Kidney epithelial cell (primary cell): ENCODE measurements around the gene FOXL2. TPM values are rescaled to one million over a fixed set of nuclear protein-coding genes. Genes with fewer than 3 reads are reported as not detected.

Experiments used
- DNase-seq: peaks from one replicate; pipeline ENCODE4 v3.0.0-alpha.2; 2010; ENCODE audit warnings: low read depth
- H3K27me3 ChIP-seq: 2 replicates; pipeline ENCODE4 v1.6.0; 2011; ENCODE audit warnings: low read length; ENCODE audit not compliant: control insufficient read depth, insufficient read depth
- H3K36me3 ChIP-seq: 2 replicates; pipeline ENCODE4 v1.5.1; 2011; ENCODE audit warnings: low read length; ENCODE audit not compliant: control insufficient read depth, insufficient read depth
- H3K4me3 ChIP-seq: 2 replicates; pipeline ENCODE4 v1.5.1; 2011; ENCODE audit warnings: low read depth, mild to moderate bottlenecking, control low read depth, low read length
- CTCF ChIP-seq: IDR thresholded peaks from 2 replicates; pipeline ENCODE4 v1.5.1; 2011; ENCODE audit warnings: mild to moderate bottlenecking, moderate library complexity, low read length, control low read depth, inconsistent platforms; ENCODE audit not compliant: insufficient read depth, poor library complexity, severe bottlenecking
- total RNA-seq: library from RNA; depleted of rRNA; stranded (reverse); fragments of >200 nt; gene quantifications from 2 replicates; pipeline ENCODE4 v1.2.3, GENCODE V29; 2015

FOXL2 gene
- total RNA-seq, 1 donor from 2014 or later = 0.54 TPM

DNA sequence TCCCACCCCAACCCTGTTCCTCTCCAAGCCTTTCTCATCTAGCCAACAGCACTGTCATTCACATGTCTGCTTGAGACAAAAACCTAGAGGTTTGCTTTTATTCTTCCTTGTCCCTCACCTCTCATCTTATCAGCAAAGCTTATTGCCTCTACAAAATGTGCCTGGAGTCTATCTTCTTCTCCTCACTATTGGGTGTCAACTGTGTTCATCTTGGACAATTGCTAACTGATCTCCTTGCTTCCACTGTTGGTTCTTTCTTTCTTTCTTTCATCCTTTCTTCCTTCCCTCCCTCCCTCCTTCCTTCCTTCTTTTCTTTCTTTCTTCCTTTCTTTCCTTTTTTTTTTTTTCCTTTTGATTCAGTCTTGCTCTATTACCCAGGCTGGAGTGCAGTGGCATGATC is 48.2 kb downstream of the FOXL2 start:
- H3K27me3 ChIP-seq = no peaks in the 10 kb centered on the region
- no peaks in the 10 kb centered on the region for H3K36me3 ChIP-seq
- no peak overlapping the region for H3K4me3 ChIP-seq

GRCh38 chr3:138898301-138898700 is 48.6 kb downstream of the FOXL2 start:
- DNase-seq = no peak
- TF ChIP-seq CTCF = no peak
- Histone ChIP-seq H3K4me3 (no peak overlapping the region), H3K27me3 (no peaks in the 10 kb centered on the region), H3K36me3 (no peaks in the 10 kb centered on the region)

More for the DNA sequence above, 48.2 kb downstream of the FOXL2 start:
- DNase-seq = no peak
- no peak for TF ChIP-seq CTCF

Other genes starting within 250 kb of the FOXL2 start
- gene PIK3CB, start 112.2 kb downstream of the FOXL2 start, total RNA-seq = 14.5 and 17.9 TPM in 2 replicates
- gene FOXL2NB, start 80 bp upstream of the FOXL2 start, total RNA-seq = 2.2 and 2.7 TPM in 2 replicates
- gene PRR23A, start 59.1 kb upstream of the FOXL2 start, total RNA-seq = not detected in 2 replicates
- gene PRR23B, start 73.8 kb upstream of the FOXL2 start, total RNA-seq = not detected in 2 replicates
- not detected in 2 replicates for gene PRR23C, start 97.8 kb upstream of the FOXL2 start, total RNA-seq